H9 (cell line): Measurements from ENCODE around the gene TRIM37. TPM values are rescaled to one million over a fixed set of nuclear protein-coding genes. Genes with fewer than 3 reads are reported as not detected.

ENCODE experiments used
- DNase-seq: peaks from one replicate; pipeline ENCODE4 v3.0.0-alpha.2; 2017
- H2AFZ ChIP-seq: one replicate; pipeline ENCODE4 v1.6.1; 2013; ENCODE audit warnings: mild to moderate bottlenecking, low read length, control low read depth, moderate library complexity
- H2AK5ac ChIP-seq: 2 replicates; pipeline ENCODE4 v1.6.1; 2013; ENCODE audit warnings: low read length, control low read depth, mixed read lengths; ENCODE audit not compliant: insufficient read length
- H2BK120ac ChIP-seq: one replicate; pipeline ENCODE4 v1.6.1; 2013; ENCODE audit warnings: low read depth, mild to moderate bottlenecking, low read length, control low read depth, inconsistent platforms; ENCODE audit not compliant: poor library complexity, severe bottlenecking
- H2BK12ac ChIP-seq: 2 replicates; pipeline ENCODE4 v1.6.1; 2013; ENCODE audit warnings: low read length, control low read depth, mixed read lengths, low read depth; ENCODE audit not compliant: insufficient read length
- H2BK15ac ChIP-seq: 2 replicates; pipeline ENCODE4 v1.6.1; 2013; ENCODE audit warnings: low read depth, low read length, control low read depth
- H2BK20ac ChIP-seq: one replicate; pipeline ENCODE4 v1.6.1; 2013; ENCODE audit warnings: low read depth, mild to moderate bottlenecking, low read length, control low read depth, inconsistent platforms; ENCODE audit not compliant: poor library complexity, severe bottlenecking
- H2BK5ac ChIP-seq: 2 replicates; pipeline ENCODE4 v1.6.1; 2013; ENCODE audit warnings: low read length, control low read depth, mixed read lengths; ENCODE audit not compliant: insufficient read length
- H3K14ac ChIP-seq: 2 replicates; pipeline ENCODE4 v1.6.1; 2013; ENCODE audit warnings: low read length, control low read depth; ENCODE audit not compliant: insufficient read depth
- H3K18ac ChIP-seq: 2 replicates; pipeline ENCODE4 v1.6.1; 2013; ENCODE audit warnings: low read depth, mild to moderate bottlenecking, mixed read lengths, low read length, control low read depth; ENCODE audit not compliant: insufficient read length
- H3K23ac ChIP-seq: 2 replicates; pipeline ENCODE4 v1.6.1; 2013; ENCODE audit warnings: low read length, control low read depth, mixed read lengths, low read depth; ENCODE audit not compliant: insufficient read length
- H3K23me2 ChIP-seq: 2 replicates; pipeline ENCODE4 v1.6.1; 2013; ENCODE audit warnings: low read depth, mild to moderate bottlenecking, mixed read lengths, low read length, control low read depth; ENCODE audit not compliant: insufficient read length, poor library complexity, severe bottlenecking
- H3K27ac ChIP-seq: 2 replicates; pipeline ENCODE4 v1.5.1; 2013; ENCODE audit warnings: low read length, control low read depth, mixed read lengths, low read depth; ENCODE audit not compliant: insufficient read length
- H3K27me3 ChIP-seq: 2 replicates; pipeline ENCODE4 v1.6.1; 2013; ENCODE audit warnings: low read length, control low read depth, inconsistent platforms; ENCODE audit not compliant: insufficient read depth
- H3K4ac ChIP-seq: 2 replicates; pipeline ENCODE4 v1.6.1; 2013; ENCODE audit warnings: low read depth, mild to moderate bottlenecking, control low read depth, inconsistent platforms, low read length, moderate library complexity
- H3K4me1 ChIP-seq: 2 replicates; pipeline ENCODE4 v1.6.1; 2013; ENCODE audit warnings: low read length, control low read depth, inconsistent platforms; ENCODE audit not compliant: insufficient read depth
- H3K4me2 ChIP-seq: 2 replicates; pipeline ENCODE4 v1.6.1; 2013; ENCODE audit warnings: low read length, control low read depth, mixed read lengths; ENCODE audit not compliant: insufficient read length, insufficient read depth
- H3K56ac ChIP-seq: 2 replicates; pipeline ENCODE4 v1.6.1; 2013; ENCODE audit warnings: low read depth, mild to moderate bottlenecking, mixed read lengths, low read length, control low read depth; ENCODE audit not compliant: insufficient read length
- H3K79me1 ChIP-seq: 2 replicates; pipeline ENCODE4 v1.6.1; 2013; ENCODE audit warnings: low read depth, mild to moderate bottlenecking, moderate library complexity, low read length, control low read depth, inconsistent platforms; ENCODE audit not compliant: insufficient read depth, poor library complexity, severe bottlenecking
- H3K79me2 ChIP-seq: 2 replicates; pipeline ENCODE4 v1.6.1; 2013; ENCODE audit warnings: low read length, control low read depth, inconsistent platforms; ENCODE audit not compliant: insufficient read depth
- H3K9ac ChIP-seq: 2 replicates; pipeline ENCODE4 v1.6.1; 2013; ENCODE audit warnings: low read length, control low read depth, mixed read lengths; ENCODE audit not compliant: insufficient read length; ENCODE audit errors: extremely low read depth
- H3K9me3 ChIP-seq: one replicate; pipeline ENCODE4 v1.6.1; 2013; ENCODE audit warnings: low read depth, low read length, inconsistent platforms; ENCODE audit not compliant: control insufficient read depth
- H3T11ph ChIP-seq: one replicate; pipeline ENCODE4 v1.6.1; 2013; ENCODE audit warnings: mild to moderate bottlenecking, low read length, control low read depth, inconsistent platforms
- H4K20me1 ChIP-seq: one replicate; pipeline ENCODE4 v1.6.1; 2013; ENCODE audit not compliant: control insufficient read depth, insufficient read length, insufficient read depth
- H4K5ac ChIP-seq: 2 replicates; pipeline ENCODE4 v1.6.1; 2013; ENCODE audit warnings: low read depth, mild to moderate bottlenecking, mixed read lengths, low read length, control low read depth; ENCODE audit not compliant: insufficient read length
- H4K8ac ChIP-seq: replicated peaks from 2 replicates; pipeline ENCODE4 v1.6.1; 2013; ENCODE audit warnings: low read length, control low read depth, mixed read lengths, low read depth; ENCODE audit not compliant: insufficient read length
- H4K91ac ChIP-seq: 2 replicates; pipeline ENCODE4 v1.6.1; 2013; ENCODE audit warnings: low read depth, mild to moderate bottlenecking, moderate library complexity, mixed read lengths, low read length, control low read depth; ENCODE audit not compliant: insufficient read length
- H3K27ac Mint-ChIP-seq, 3 experiments: 2 replicates in 2 of 3; 3 replicates in 1 of 3; pipeline ENCODE4 v1.8.0; 2020 to 2021; ENCODE audit warnings: mixed read lengths in 3 of 3, mild to moderate bottlenecking in 1 of 3, moderate library complexity in 1 of 3
- H3K27me3 Mint-ChIP-seq: 2 replicates; pipeline ENCODE4 v1.8.0; 2021; ENCODE audit warnings: low read depth, mild to moderate bottlenecking, moderate library complexity, mixed read lengths
- H3K36me3 Mint-ChIP-seq, 3 experiments: 2 replicates in 2 of 3; 3 replicates in 1 of 3; pipeline ENCODE4 v1.8.0; 2020 to 2021; ENCODE audit warnings: low read depth in 3 of 3, mixed read lengths in 3 of 3; ENCODE audit not compliant: insufficient read depth in 1 of 3
- H3K4me1 Mint-ChIP-seq, 2 experiments: 2 replicates each; pipeline ENCODE4 v1.8.0; 2020; ENCODE audit warnings: mixed read lengths in 2 of 2
- H3K4me3 Mint-ChIP-seq, 2 experiments: 2 replicates in 1 of 2; 3 replicates in 1 of 2; pipeline ENCODE4 v1.8.0; 2020 to 2021; ENCODE audit warnings: mild to moderate bottlenecking in 2 of 2, mixed read lengths in 2 of 2, moderate library complexity in 1 of 2
- H3K9me3 Mint-ChIP-seq, 2 experiments: 2 replicates in 1 of 2; 3 replicates in 1 of 2; pipeline ENCODE4 v1.8.0; 2020; ENCODE audit warnings: mild to moderate bottlenecking in 2 of 2, mixed read lengths in 2 of 2, moderate library complexity in 1 of 2
- WGBS: extraction: QIAGEN DNeasy Blood & Tissue Kit; methylation state at CpG from one replicate; pipeline ENCODE4 v1.1.7; 2013; ENCODE audit warnings: missing lambda C conversion rate, low lambda C conversion rate, mixed read lengths; ENCODE audit not compliant: insufficient read length; ENCODE audit errors: extremely low coverage; 5-methylcytosine and 5-hydroxymethylcytosine counted together
- total RNA-seq: library from RNA; stranded (reverse); gene quantifications from 2 replicates; pipeline ENCODE4 v1.2.1, GENCODE V29; 2021
- TF ChIP-seq, protein P1 (sequence below): fragments of 200-600 bp; sonication (generic); conservative IDR thresholded peaks from 3 replicates; pipeline ENCODE4 v1.8.0; 2021; ENCODE audit warnings: antibody characterized with exemption, mild to moderate bottlenecking

Gene TRIM37
- total RNA-seq, 1 experiment from 2014 or later = 52.1 TPM

DNA sequence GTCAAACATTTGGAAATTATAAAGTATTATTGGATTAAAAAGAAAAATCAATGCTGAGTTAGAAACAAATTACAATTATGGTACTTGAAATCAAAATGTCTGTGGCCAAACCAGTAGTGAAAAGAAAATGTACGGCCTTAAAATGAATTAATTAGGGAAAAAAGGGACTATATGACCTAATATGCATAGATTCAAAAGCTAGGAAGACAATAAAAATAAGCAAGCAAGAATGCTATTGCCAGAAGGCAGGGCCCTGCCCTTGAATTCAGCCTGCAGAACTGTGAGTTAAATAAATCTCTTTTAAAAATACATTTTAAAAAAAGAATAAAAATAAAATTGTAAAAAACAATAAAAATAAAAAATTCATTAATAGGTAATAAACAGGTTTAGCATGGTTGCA lies 88.7 kb downstream of the TRIM37 start:
- Mint-ChIP-seq H3K27me3 (no peaks in the 10 kb centered on the region), H3K27ac (no peak overlapping the region)
- H3K9ac ChIP-seq = no peak overlapping the region

More for the DNA sequence above, 88.7 kb downstream of the TRIM37 start:
- H3K23me2 ChIP-seq = no peaks in the 10 kb centered on the region
- H2BK120ac ChIP-seq = no peak overlapping the region
- H4K8ac ChIP-seq = no peak overlapping the region
- DNase-seq = no peak
- TF ChIP-seq, protein P1, sequence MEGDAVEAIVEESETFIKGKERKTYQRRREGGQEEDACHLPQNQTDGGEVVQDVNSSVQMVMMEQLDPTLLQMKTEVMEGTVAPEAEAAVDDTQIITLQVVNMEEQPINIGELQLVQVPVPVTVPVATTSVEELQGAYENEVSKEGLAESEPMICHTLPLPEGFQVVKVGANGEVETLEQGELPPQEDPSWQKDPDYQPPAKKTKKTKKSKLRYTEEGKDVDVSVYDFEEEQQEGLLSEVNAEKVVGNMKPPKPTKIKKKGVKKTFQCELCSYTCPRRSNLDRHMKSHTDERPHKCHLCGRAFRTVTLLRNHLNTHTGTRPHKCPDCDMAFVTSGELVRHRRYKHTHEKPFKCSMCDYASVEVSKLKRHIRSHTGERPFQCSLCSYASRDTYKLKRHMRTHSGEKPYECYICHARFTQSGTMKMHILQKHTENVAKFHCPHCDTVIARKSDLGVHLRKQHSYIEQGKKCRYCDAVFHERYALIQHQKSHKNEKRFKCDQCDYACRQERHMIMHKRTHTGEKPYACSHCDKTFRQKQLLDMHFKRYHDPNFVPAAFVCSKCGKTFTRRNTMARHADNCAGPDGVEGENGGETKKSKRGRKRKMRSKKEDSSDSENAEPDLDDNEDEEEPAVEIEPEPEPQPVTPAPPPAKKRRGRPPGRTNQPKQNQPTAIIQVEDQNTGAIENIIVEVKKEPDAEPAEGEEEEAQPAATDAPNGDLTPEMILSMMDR = no peak
- no peak overlapping the region for H2BK5ac ChIP-seq
- H3K56ac ChIP-seq = no peak overlapping the region
- H2BK12ac ChIP-seq = no peak overlapping the region
- H3K27me3 ChIP-seq = no peaks in the 10 kb centered on the region
- H2AFZ ChIP-seq = no peak overlapping the region
- H2BK20ac ChIP-seq = no peak overlapping the region
- no peaks in the 10 kb centered on the region for H3K79me1 ChIP-seq
- H2BK15ac ChIP-seq = no peak overlapping the region
- H3K79me2 ChIP-seq = no peaks in the 10 kb centered on the region; the same call in 1 of the 2 replicates
- no peak overlapping the region for H3K23ac ChIP-seq
- no peaks in the 10 kb centered on the region for H4K20me1 ChIP-seq
- no peak overlapping the region for H3K27ac ChIP-seq
- H3K18ac ChIP-seq = no peak overlapping the region
- H4K5ac ChIP-seq = no peak overlapping the region
- no peak overlapping the region for H2AK5ac ChIP-seq
- Mint-ChIP-seq H3K4me3 (no peak overlapping the region), H3K36me3 (peaks cover 11 to 46% (median 38%) of the 10 kb centered on the region in 3 experiments; a peak in 6 of 7 replicates), H3K9me3 (no peaks in the 10 kb centered on the region; a peak in 2 of 5 replicates), H3K4me1 (no peaks in the 10 kb centered on the region)
- WGBS = no CpG with 5 or more reads among the region's 1 CpG
- H3K9me3 ChIP-seq = no peaks in the 10 kb centered on the region
- no peak overlapping the region for H3T11ph ChIP-seq
- H4K91ac ChIP-seq = no peak overlapping the region
- H3K4me1 ChIP-seq = no peaks in the 10 kb centered on the region
- no peak overlapping the region for H3K4me2 ChIP-seq
- no peak overlapping the region for H3K4ac ChIP-seq
- H3K14ac ChIP-seq = no peak overlapping the region
